Spinal cord (tissue), 10 donors: ENCODE results near the gene ARHGAP5. TPM values are rescaled to one million over a fixed set of nuclear protein-coding genes. Genes with fewer than 3 reads are reported as not detected.
"Not testable (repeated sequence)": the region's sequence is repeated elsewhere in the genome, so short reads cannot be mapped to it uniquely, and the experiment has no call there.

Source experiments
- DNase-seq, 6 donors: peaks; one replicate each; pipeline versions ENCODE4 v3.0.0 to v3.0.0-alpha.2; 2013 to 2015; ENCODE audit warnings: low spot score in 6 of 6, low read depth in 4 of 6
- H3K27ac ChIP-seq: one replicate; pipeline ENCODE4 v1.5.1; 2013; ENCODE audit warnings: low read depth, low read length, control low read depth
- H3K27me3 ChIP-seq: one replicate; pipeline ENCODE4 v1.6.1; 2013; ENCODE audit warnings: low read length; ENCODE audit not compliant: control insufficient read depth, insufficient read depth
- H3K36me3 ChIP-seq: one replicate; pipeline ENCODE4 v1.6.1; 2013; ENCODE audit warnings: low read length; ENCODE audit not compliant: control insufficient read depth, insufficient read depth
- H3K4me1 ChIP-seq: one replicate; pipeline ENCODE4 v1.6.1; 2013; ENCODE audit warnings: low read length; ENCODE audit not compliant: control insufficient read depth, insufficient read depth
- H3K4me3 ChIP-seq: one replicate; pipeline ENCODE4 v1.5.1; 2013; ENCODE audit warnings: low read depth, low read length, control low read depth
- H3K9me3 ChIP-seq: one replicate; pipeline ENCODE4 v1.6.1; 2013; ENCODE audit warnings: low read length; ENCODE audit not compliant: control insufficient read depth, insufficient read depth
- WGBS: methylation state at CpG from one replicate; pipeline ENCODE4 v1.1.5; 2013; ENCODE audit warnings: missing lambda C conversion rate; ENCODE audit not compliant: insufficient coverage; 5-methylcytosine and 5-hydroxymethylcytosine counted together
- polyA plus RNA-seq, 2 donors: library from polyadenylated mRNA; unstranded; fragments of 120-200 nt; gene quantifications; one replicate each; pipeline ENCODE4 v1.2.1, GENCODE V29; 2013; ENCODE audit not compliant: insufficient read length in 2 of 2
- total RNA-seq, 2 donors: library from RNA; depleted of rRNA in 1 of 2; stranded (reverse); fragments of 120-200 nt in 1 of 2; fragments of >200 nt in 1 of 2; gene quantifications; one replicate each; pipeline versions ENCODE4 v1.2.3 to v1.2.4, GENCODE V29; 2013 to 2014
- donor health status: healthy.

The ARHGAP5 gene
- total and polyA plus RNA-seq, 4 donors = 60.2 to 306 (median 149) TPM

GRCh38 chr14:32128703-32129102 lies 51.6 kb downstream of the ARHGAP5 start:
- Histone ChIP-seq H3K27ac (no peak overlapping the region), H3K36me3 (peaks cover 11% of the 10 kb centered on the region), H3K9me3 (no peaks in the 10 kb centered on the region), H3K4me3 (no peak overlapping the region), H3K4me1 (no peaks in the 10 kb centered on the region), H3K27me3 (no peaks in the 10 kb centered on the region)
- DNase-seq = no peak
- 100% methylated on average over 1 of the region's 1 CpG for WGBS

GRCh38 chr14:32129124-32129523 lies 52.0 kb downstream of the ARHGAP5 start:
- Histone ChIP-seq H3K4me3 (no peak overlapping the region), H3K9me3 (no peaks in the 10 kb centered on the region), H3K4me1 (no peaks in the 10 kb centered on the region), H3K27ac (no peak overlapping the region), H3K27me3 (no peaks in the 10 kb centered on the region), H3K36me3 (peaks cover 11% of the 10 kb centered on the region)
- no peak for DNase-seq
- WGBS = no CpG with 5 or more reads among the region's 2 CpGs

DNA sequence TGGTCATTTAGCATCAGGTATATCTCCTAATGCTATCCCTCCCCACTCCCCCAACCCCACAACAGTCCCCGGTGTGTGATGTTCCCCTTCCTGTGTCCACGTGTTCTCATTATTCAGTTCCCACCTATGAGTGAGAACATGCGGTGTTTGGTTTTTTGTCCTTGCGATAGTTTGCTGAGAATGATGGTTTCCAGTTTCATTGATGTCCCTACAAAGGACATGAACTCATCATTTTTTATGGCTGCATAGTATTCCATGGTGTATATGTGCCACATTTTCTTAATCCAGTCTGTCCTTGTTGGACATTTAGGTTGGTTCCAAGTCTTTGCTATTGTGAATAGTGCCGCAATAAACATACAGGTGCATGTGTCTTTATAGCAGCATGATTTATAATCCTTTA lies 54.6 kb downstream of the ARHGAP5 start:
- not testable (repeated sequence) for H3K4me3 ChIP-seq, H3K27ac ChIP-seq, H3K9me3 ChIP-seq, DNase-seq, H3K27me3 ChIP-seq, H3K4me1 ChIP-seq
- WGBS = no CpG with 5 or more reads among the region's 5 CpGs
- H3K36me3 ChIP-seq = peaks cover 11% of the 10 kb centered on the region

DNA sequence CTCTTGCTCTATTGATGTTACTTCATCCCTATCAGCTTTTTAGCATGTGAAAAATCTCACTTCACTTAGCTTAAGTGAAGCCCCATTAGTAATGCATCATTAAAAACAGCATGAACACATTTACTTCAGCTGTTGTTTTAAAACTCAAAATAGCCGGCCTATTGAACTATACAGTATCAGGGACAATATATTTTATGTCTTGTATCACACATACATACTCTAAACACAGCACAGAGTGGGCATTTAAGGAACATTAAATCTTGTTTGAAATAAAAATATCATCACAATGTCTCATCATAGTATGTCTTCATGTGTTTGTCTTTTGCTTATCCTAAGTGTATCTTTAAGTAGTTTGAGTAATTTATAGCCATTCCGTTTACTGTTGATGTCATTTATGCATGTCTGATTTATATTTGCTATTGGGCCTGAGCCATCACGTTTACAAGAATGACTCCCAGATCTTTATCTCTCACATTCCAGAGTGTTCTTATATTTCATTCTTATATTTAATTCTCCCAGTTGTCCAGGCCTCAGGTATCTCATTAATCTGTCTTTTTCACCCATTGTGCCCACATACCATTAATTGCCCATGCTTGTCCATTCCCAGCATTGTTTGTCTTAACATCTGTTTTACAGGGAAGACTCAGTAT lies 57.5 kb downstream of the ARHGAP5 start:
- DNase-seq = peak in 1 of 6 donors; percentile 59
- Histone ChIP-seq H3K4me1 (no peaks in the 10 kb centered on the region), H3K9me3 (peaks cover 11% of the 10 kb centered on the region), H3K27ac (no peak overlapping the region), H3K27me3 (no peaks in the 10 kb centered on the region), H3K4me3 (no peak overlapping the region), H3K36me3 (no peaks in the 10 kb centered on the region)
- no CpG with 5 or more reads among the region's 3 CpGs for WGBS

- H3K27ac ChIP-seq = no peak overlapping the region
- no peaks in the 10 kb centered on the region for H3K27me3 ChIP-seq
- H3K36me3 ChIP-seq = no peaks in the 10 kb centered on the region
- no peaks in the 10 kb centered on the region for H3K4me1 ChIP-seq
- no peak for DNase-seq
- peaks cover 11% of the 10 kb centered on the region for H3K9me3 ChIP-seq
- no CpG with 5 or more reads among the region's 2 CpGs for WGBS
- H3K4me3 ChIP-seq = no peak overlapping the region
Observed at GRCh38 chr14:32136027-32136825, 59.1 kb downstream of the ARHGAP5 start.

- Histone ChIP-seq H3K9me3 (peaks cover 11% of the 10 kb centered on the region), H3K36me3 (no peaks in the 10 kb centered on the region), H3K4me3 (no peak overlapping the region), H3K27me3 (no peaks in the 10 kb centered on the region), H3K27ac (no peak overlapping the region), H3K4me1 (no peaks in the 10 kb centered on the region)
- 79% methylated on average over 2 of the region's 4 CpGs for WGBS
- no peak for DNase-seq
Observed at GRCh38 chr14:32137313-32137712, 60.2 kb downstream of the ARHGAP5 start.

- H3K4me3 ChIP-seq = no peak overlapping the region
- no peaks in the 10 kb centered on the region for H3K4me1 ChIP-seq
- H3K27ac ChIP-seq = no peak overlapping the region
- H3K36me3 ChIP-seq = no peaks in the 10 kb centered on the region
- peaks cover 11% of the 10 kb centered on the region for H3K9me3 ChIP-seq
- no peaks in the 10 kb centered on the region for H3K27me3 ChIP-seq
- no peak for DNase-seq
- no CpG with 5 or more reads among the region's 1 CpG for WGBS
Observed at GRCh38 chr14:32137892-32138291, 60.8 kb downstream of the ARHGAP5 start.

- peak; percentile 13 to 73 (median 45) for DNase-seq
- 38% methylated on average over 1 of the region's 1 CpG for WGBS
Observed at GRCh38 chr14:32142341-32142740, 65.2 kb downstream of the ARHGAP5 start.

GRCh38 chr14:32142754-32143437 lies 65.8 kb downstream of the ARHGAP5 start:
- 100% methylated on average over 1 of the region's 7 CpGs for WGBS
- peaks cover 3% of the 10 kb centered on the region for H3K9me3 ChIP-seq
- H3K27me3 ChIP-seq = no peaks in the 10 kb centered on the region
- H3K4me1 ChIP-seq = no peaks in the 10 kb centered on the region
- H3K4me3 ChIP-seq = no peak overlapping the region
- DNase-seq = no peak
- H3K27ac ChIP-seq = peak overlapping the region; percentile 45
- H3K36me3 ChIP-seq = peaks cover 6% of the 10 kb centered on the region

More at GRCh38 chr14:32142341-32142740, 65.2 kb downstream of the ARHGAP5 start:
- Histone ChIP-seq H3K27ac (peak overlapping the region; percentile 45), H3K4me1 (no peaks in the 10 kb centered on the region), H3K9me3 (peaks cover 8% of the 10 kb centered on the region), H3K4me3 (no peak overlapping the region), H3K36me3 (peaks cover under 1% of the 10 kb centered on the region), H3K27me3 (no peaks in the 10 kb centered on the region)
